Uterus (tissue), 2 donors: ENCODE data around the gene UBE2C.

Experiments used
- POLR2A ChIP-seq, 2 donors: fragments of 450-650 bp; IDR thresholded peaks; one replicate each; pipeline ENCODE4 v1.6.1; 2016; ENCODE audit warnings: antibody characterized with exemption in 2 of 2, mild to moderate bottlenecking in 1 of 2, moderate library complexity in 1 of 2
- TF ChIP-seq, protein P1 (sequence below), 4 experiments: fragments of 200-600 bp in 2 of 4; fragments of 450-650 bp in 2 of 4; sonication (generic) in 2 of 4; IDR thresholded peaks; one replicate each; pipeline ENCODE4 v1.5.1; 2016 to 2019; ENCODE audit warnings: antibody characterized with exemption in 4 of 4, mild to moderate bottlenecking in 2 of 4, moderate library complexity in 1 of 4

DNA sequence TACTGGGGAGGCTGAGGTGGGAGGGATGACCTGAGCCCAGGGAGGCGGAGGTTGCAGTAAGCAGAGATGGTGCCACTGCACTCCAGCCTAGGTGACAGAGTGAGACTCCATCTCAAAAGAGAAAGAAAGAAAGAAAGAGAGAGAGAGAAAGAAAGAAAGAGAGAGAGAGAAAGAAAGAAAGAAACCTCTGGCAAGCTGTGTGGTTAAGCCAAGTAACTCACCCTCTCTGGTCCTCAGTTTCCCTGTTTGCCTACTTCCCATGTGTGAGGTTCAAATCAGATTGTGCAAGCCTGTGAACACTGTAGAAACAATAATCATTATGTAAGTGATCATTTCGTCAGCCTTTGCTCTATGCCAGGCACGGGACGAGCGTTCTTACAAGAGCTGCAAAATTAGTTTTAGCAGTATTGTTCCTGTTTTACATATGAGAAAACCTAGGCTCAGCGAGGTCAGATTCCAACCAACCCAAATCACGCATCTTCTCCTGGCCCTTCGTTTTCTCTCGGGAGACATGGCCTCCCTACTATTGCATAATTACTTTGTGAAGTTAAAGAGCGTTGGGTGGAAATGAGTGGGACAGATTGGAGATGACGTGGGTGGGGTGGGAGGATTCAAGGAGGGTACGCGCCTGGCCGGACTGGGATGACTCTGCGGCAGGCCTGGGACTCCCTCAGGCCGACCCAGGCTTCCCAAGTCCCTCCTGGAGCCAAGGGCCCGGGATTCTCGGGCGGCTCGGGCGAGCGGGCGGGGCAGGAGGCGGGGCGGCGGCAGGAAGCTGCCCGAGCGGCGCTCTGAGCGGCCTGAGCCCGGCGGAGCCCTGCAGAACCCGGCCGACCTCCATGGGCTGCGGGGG is 20.8 kb downstream of the UBE2C start, which contains the start of gene SNX21:
- TF ChIP-seq, protein P1, sequence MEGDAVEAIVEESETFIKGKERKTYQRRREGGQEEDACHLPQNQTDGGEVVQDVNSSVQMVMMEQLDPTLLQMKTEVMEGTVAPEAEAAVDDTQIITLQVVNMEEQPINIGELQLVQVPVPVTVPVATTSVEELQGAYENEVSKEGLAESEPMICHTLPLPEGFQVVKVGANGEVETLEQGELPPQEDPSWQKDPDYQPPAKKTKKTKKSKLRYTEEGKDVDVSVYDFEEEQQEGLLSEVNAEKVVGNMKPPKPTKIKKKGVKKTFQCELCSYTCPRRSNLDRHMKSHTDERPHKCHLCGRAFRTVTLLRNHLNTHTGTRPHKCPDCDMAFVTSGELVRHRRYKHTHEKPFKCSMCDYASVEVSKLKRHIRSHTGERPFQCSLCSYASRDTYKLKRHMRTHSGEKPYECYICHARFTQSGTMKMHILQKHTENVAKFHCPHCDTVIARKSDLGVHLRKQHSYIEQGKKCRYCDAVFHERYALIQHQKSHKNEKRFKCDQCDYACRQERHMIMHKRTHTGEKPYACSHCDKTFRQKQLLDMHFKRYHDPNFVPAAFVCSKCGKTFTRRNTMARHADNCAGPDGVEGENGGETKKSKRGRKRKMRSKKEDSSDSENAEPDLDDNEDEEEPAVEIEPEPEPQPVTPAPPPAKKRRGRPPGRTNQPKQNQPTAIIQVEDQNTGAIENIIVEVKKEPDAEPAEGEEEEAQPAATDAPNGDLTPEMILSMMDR (IDR thresholded peaks at IDR 0.05) = no peak
- peak in 1 of 2 donors; percentile 44 for TF ChIP-seq POLR2A (IDR thresholded peaks at IDR 0.05)
